Smooth muscle cell (in vitro differentiated cells): ENCODE measurements around the gene ADGRE3. TPM values are rescaled to one million over a fixed set of nuclear protein-coding genes. Genes with fewer than 3 reads are reported as not detected.

Experiments used
- DNase-seq: peaks from one replicate; lab custom pipeline; 2025; ENCODE audit not compliant: unreplicated experiment; lab: John Stamatoyannopoulos, UW
- H2AFZ ChIP-seq: fragments of 200-600 bp; sonication (generic); 2 replicates; pipeline ENCODE4 v1.6.0; 2016; ENCODE audit warnings: antibody characterized with exemption, low read depth, mild to moderate bottlenecking
- H3F3A ChIP-seq: fragments of 200-600 bp; sonication (generic); 2 replicates; pipeline ENCODE4 v1.6.0; 2017; ENCODE audit warnings: antibody characterized with exemption, low read depth
- H3K27ac ChIP-seq: fragments of 200-600 bp; sonication (generic); 2 replicates; pipeline ENCODE4 v1.5.1; 2016; ENCODE audit warnings: low read depth, mild to moderate bottlenecking
- H3K27me3 ChIP-seq: fragments of 200-600 bp; sonication (generic); 2 replicates; pipeline ENCODE4 v1.6.1; 2016; ENCODE audit warnings: low read depth, mild to moderate bottlenecking
- H3K36me3 ChIP-seq: fragments of 200-600 bp; sonication (generic); 2 replicates; pipeline ENCODE4 v1.5.1; 2016; ENCODE audit warnings: low read depth
- H3K4me1 ChIP-seq: fragments of 200-600 bp; sonication (generic); 2 replicates; pipeline ENCODE4 v1.5.1; 2016; ENCODE audit warnings: low read depth
- H3K4me2 ChIP-seq: fragments of 200-600 bp; sonication (generic); 2 replicates; pipeline ENCODE4 v1.6.0; 2016; ENCODE audit warnings: mild to moderate bottlenecking
- H3K4me3 ChIP-seq: fragments of 200-600 bp; sonication (generic); 2 replicates; pipeline ENCODE4 v1.5.1; 2016; ENCODE audit warnings: mild to moderate bottlenecking
- H3K79me2 ChIP-seq: fragments of 200-600 bp; sonication (generic); 2 replicates; pipeline ENCODE4 v1.6.0; 2016; ENCODE audit warnings: low read depth, mild to moderate bottlenecking
- H3K9ac ChIP-seq: fragments of 200-600 bp; sonication (generic); 2 replicates; pipeline ENCODE4 v1.6.0; 2016; ENCODE audit warnings: low read depth
- H3K9me3 ChIP-seq: fragments of 200-600 bp; sonication (generic); replicated peaks from 2 replicates; pipeline ENCODE4 v1.5.1; 2016; ENCODE audit warnings: low read depth
- H4K20me1 ChIP-seq: fragments of 200-600 bp; sonication (generic); 2 replicates; pipeline ENCODE4 v1.6.0; 2016; ENCODE audit warnings: low read depth
- CTCF ChIP-seq: fragments of 200-600 bp; sonication (generic); IDR thresholded peaks from 2 replicates; pipeline ENCODE4 v1.5.1; 2017; ENCODE audit warnings: borderline replicate concordance, mild to moderate bottlenecking, antibody characterized with exemption; ENCODE audit not compliant: insufficient read depth, poor library complexity, severe bottlenecking
- WGBS: methylation state at CpG from one replicate; pipeline ENCODE4 v1.1.7; 2016; ENCODE audit warnings: low lambda C conversion rate; 5-methylcytosine and 5-hydroxymethylcytosine counted together
- polyA plus RNA-seq: library from polyadenylated mRNA; unstranded; fragments of >200 nt; fragmentation: Nextera tagmentation; extraction: Ambion mirVana; gene quantifications from 2 replicates; pipeline ENCODE4 v1.2.1, GENCODE V29; 2016
- total RNA-seq: library from RNA; depleted of rRNA; stranded (reverse); fragments of >200 nt; gene quantifications from 2 replicates; pipeline ENCODE4 v1.2.3, GENCODE V29; 2014

ADGRE3 gene
- total and polyA plus RNA-seq, 2 experiments from 2014 or later, result not detected

GRCh38 chr19:14700711-14701375, 26.2 kb upstream of the ADGRE3 start:
- H3K27ac ChIP-seq, result no peak overlapping the region
- H2AFZ ChIP-seq, result no peak overlapping the region
- H3K27me3 ChIP-seq, result no peaks in the 10 kb centered on the region
- 97% methylated on average over 9 of the region's 9 CpGs for WGBS
- no peaks in the 10 kb centered on the region for H3F3A ChIP-seq
- no peaks in the 10 kb centered on the region for H4K20me1 ChIP-seq
- H3K9me3 ChIP-seq, result no peaks in the 10 kb centered on the region
- no peak overlapping the region for H3K4me2 ChIP-seq
- no peak for DNase-seq
- peaks cover 7% of the 10 kb centered on the region for H3K36me3 ChIP-seq
- no peaks in the 10 kb centered on the region for H3K79me2 ChIP-seq
- no peaks in the 10 kb centered on the region for H3K4me1 ChIP-seq
- H3K9ac ChIP-seq, result no peak overlapping the region
- no peak for TF ChIP-seq CTCF
- no peak overlapping the region for H3K4me3 ChIP-seq

GRCh38 chr19:14699641-14700040, 25.0 kb upstream of the ADGRE3 start:
- no peak overlapping the region for H2AFZ ChIP-seq
- 96% methylated on average over 8 of the region's 8 CpGs for WGBS
- no peaks in the 10 kb centered on the region for H3K27me3 ChIP-seq
- H3K4me3 ChIP-seq, result no peak overlapping the region
- DNase-seq, result no peak
- H4K20me1 ChIP-seq, result no peaks in the 10 kb centered on the region
- H3K9me3 ChIP-seq, result no peaks in the 10 kb centered on the region
- H3K36me3 ChIP-seq, result peaks cover 7% of the 10 kb centered on the region
- no peak overlapping the region for H3K27ac ChIP-seq
- no peak overlapping the region for H3K9ac ChIP-seq
- no peak for TF ChIP-seq CTCF
- no peak overlapping the region for H3K4me2 ChIP-seq
- no peaks in the 10 kb centered on the region for H3F3A ChIP-seq
- no peaks in the 10 kb centered on the region for H3K4me1 ChIP-seq
- H3K79me2 ChIP-seq, result no peaks in the 10 kb centered on the region

GRCh38 chr19:14695471-14695870, 20.8 kb upstream of the ADGRE3 start:
- no peak for DNase-seq
- peaks cover 3% of the 10 kb centered on the region for H3K36me3 ChIP-seq
- no peak overlapping the region for H3K9ac ChIP-seq
- TF ChIP-seq CTCF, result no peak
- H3K9me3 ChIP-seq, result no peaks in the 10 kb centered on the region
- H3K4me3 ChIP-seq, result no peak overlapping the region
- peaks cover 9% of the 10 kb centered on the region for H3K79me2 ChIP-seq
- H2AFZ ChIP-seq, result no peak overlapping the region
- no peaks in the 10 kb centered on the region for H3K27me3 ChIP-seq
- H4K20me1 ChIP-seq, result no peaks in the 10 kb centered on the region
- H3K4me1 ChIP-seq, result peaks cover 7% of the 10 kb centered on the region
- no peaks in the 10 kb centered on the region for H3F3A ChIP-seq
- 100% methylated on average over 5 of the region's 5 CpGs for WGBS
- no peak overlapping the region for H3K27ac ChIP-seq
- H3K4me2 ChIP-seq, result no peak overlapping the region

GRCh38 chr19:14694641-14695266, 20.1 kb upstream of the ADGRE3 start:
- no peak for DNase-seq
- TF ChIP-seq CTCF, result no peak
- no peak overlapping the region for H3K4me3 ChIP-seq
- 92% methylated on average over 13 of the region's 13 CpGs for WGBS
- H4K20me1 ChIP-seq, result no peaks in the 10 kb centered on the region
- no peaks in the 10 kb centered on the region for H3K27me3 ChIP-seq
- no peak overlapping the region for H3K4me2 ChIP-seq
- H3F3A ChIP-seq, result no peaks in the 10 kb centered on the region
- H3K27ac ChIP-seq, result no peak overlapping the region
- peaks cover 10% of the 10 kb centered on the region for H3K79me2 ChIP-seq
- H2AFZ ChIP-seq, result no peak overlapping the region
- peaks cover 3% of the 10 kb centered on the region for H3K36me3 ChIP-seq
- H3K9me3 ChIP-seq, result no peaks in the 10 kb centered on the region
- H3K9ac ChIP-seq, result no peak overlapping the region
- peaks cover 8% of the 10 kb centered on the region for H3K4me1 ChIP-seq
